ENCODE data around the gene ERGIC2.
A peak's percentile ranks its signal among the peaks of the same experiment; 100 is the strongest.

The ERGIC2 gene

GRCh38 chr12:29374012-29374411 lies 7.0 kb downstream of the ERGIC2 start:
- DNase-seq, result no peak

- no peak for DNase-seq
Measured at GRCh38 chr12:29365091-29365490, 15.9 kb downstream of the ERGIC2 start.

- no peak for DNase-seq
Measured at GRCh38 chr12:29354954-29355353, 26.0 kb downstream of the ERGIC2 start.

GRCh38 chr12:29350080-29350479 lies 30.9 kb downstream of the ERGIC2 start:
- no peak for DNase-seq

GRCh38 chr12:29346769-29347421 lies 34.1 kb downstream of the ERGIC2 start:
- DNase-seq, result no peak

GRCh38 chr12:29343022-29343799 lies 37.8 kb downstream of the ERGIC2 start:
- no peak for DNase-seq

- DNase-seq, result no peak
Measured at GRCh38 chr12:29337325-29337724, 43.6 kb downstream of the ERGIC2 start.

- DNase-seq, result no peak
Measured at GRCh38 chr12:29334937-29335336, 46.0 kb downstream of the ERGIC2 start.

- no peak for DNase-seq
Measured at GRCh38 chr12:29333178-29333577, 47.8 kb downstream of the ERGIC2 start.

GRCh38 chr12:29329411-29329810 lies 51.6 kb downstream of the ERGIC2 start:
- DNase-seq, result no peak

- DNase-seq, result no peak
Measured at GRCh38 chr12:29322157-29322556, 58.8 kb downstream of the ERGIC2 start.

GRCh38 chr12:29320295-29321085 lies 60.5 kb downstream of the ERGIC2 start:
- DNase-seq, result no peak

GRCh38 chr12:29317556-29318363 lies 63.2 kb downstream of the ERGIC2 start:
- peak; percentile 30 to 34 for DNase-seq

GRCh38 chr12:29316752-29317151 lies 64.2 kb downstream of the ERGIC2 start:
- DNase-seq, result no peak

GRCh38 chr12:29314416-29314815 lies 66.6 kb downstream of the ERGIC2 start:
- DNase-seq, result no peak

GRCh38 chr12:29310899-29311298 lies 70.1 kb downstream of the ERGIC2 start:
- no peak for DNase-seq

- no peak for DNase-seq
Measured at GRCh38 chr12:29309320-29309902, 71.6 kb downstream of the ERGIC2 start.

GRCh38 chr12:29306682-29307081 lies 74.3 kb downstream of the ERGIC2 start:
- no peak for DNase-seq

GRCh38 chr12:29306266-29306665 lies 74.7 kb downstream of the ERGIC2 start:
- DNase-seq, result no peak

- no peak for DNase-seq
Measured at GRCh38 chr12:29304388-29304787, 76.6 kb downstream of the ERGIC2 start.

- no peak for DNase-seq
Measured at GRCh38 chr12:29301114-29301513, 79.9 kb downstream of the ERGIC2 start.

- no peak for DNase-seq
Measured at GRCh38 chr12:29299633-29300032, 81.3 kb downstream of the ERGIC2 start.

Measured in stimulated activated CD4-positive, alpha-beta T cell treated with anti-CD3 and anti-CD28 coated beads, Interleukin-2, amount 100 ng/mL, for 24 hours (primary cell).